Liver (tissue), 9 donors: ENCODE data around the gene IQSEC3. TPM values are rescaled to one million over a fixed set of nuclear protein-coding genes. Genes with fewer than 3 reads are reported as not detected.
"Not testable (repeated sequence)": the region's sequence is repeated elsewhere in the genome, so short reads cannot be mapped to it uniquely, and the experiment has no call there.

Experiments used
- DNase-seq: peaks from one replicate; pipeline ENCODE4 v3.0.0-alpha.2; 2017; ENCODE audit warnings: low spot score
- H3K27ac ChIP-seq, 2 donors: one replicate each; pipeline ENCODE4 v1.7.0; 2013; ENCODE audit warnings: inconsistent platforms in 2 of 2, low read length in 2 of 2, control low read depth in 1 of 2, low read depth in 1 of 2, mild to moderate bottlenecking in 1 of 2
- H3K27me3 ChIP-seq, 4 donors: one replicate each; pipeline versions ENCODE4 v1.6.1 to v1.7.0; 2013; ENCODE audit warnings: low read length in 3 of 4, inconsistent platforms in 1 of 4, mild to moderate bottlenecking in 1 of 4, moderate library complexity in 1 of 4; ENCODE audit not compliant: control insufficient read depth in 4 of 4, insufficient read depth in 4 of 4
- H3K36me3 ChIP-seq, 4 donors: one replicate each; pipeline versions ENCODE4 v1.6.1 to v1.7.0; 2013; ENCODE audit warnings: low read length in 3 of 4, mild to moderate bottlenecking in 3 of 4, low read depth in 1 of 4, moderate library complexity in 1 of 4; ENCODE audit not compliant: control insufficient read depth in 4 of 4, insufficient read depth in 3 of 4
- H3K4me1 ChIP-seq, 4 donors: one replicate each; pipeline versions ENCODE4 v1.6.1 to v1.7.0; 2013; ENCODE audit warnings: low read length in 3 of 4, mild to moderate bottlenecking in 3 of 4, moderate library complexity in 1 of 4; ENCODE audit not compliant: control insufficient read depth in 4 of 4, insufficient read depth in 4 of 4
- H3K4me3 ChIP-seq, 3 donors: one replicate each; pipeline versions ENCODE4 v1.6.1 to v1.7.0; 2013; ENCODE audit warnings: low read length in 3 of 3, control low read depth in 1 of 3, low read depth in 1 of 3, mild to moderate bottlenecking in 1 of 3
- H3K9ac ChIP-seq, 2 donors: one replicate each; pipeline ENCODE4 v1.7.0; 2013; ENCODE audit warnings: low read length in 2 of 2, mild to moderate bottlenecking in 2 of 2, moderate library complexity in 2 of 2, control low read depth in 1 of 2, low read depth in 1 of 2
- H3K9me3 ChIP-seq, 4 donors: one replicate each; pipeline versions ENCODE4 v1.6.1 to v1.7.0; 2013; ENCODE audit warnings: low read length in 3 of 4; ENCODE audit not compliant: control insufficient read depth in 4 of 4
- ATF3 ChIP-seq: IDR thresholded peaks from 2 replicates; pipeline ENCODE4 v1.6.1; 2016; ENCODE audit warnings: antibody characterized with exemption
- CTCF ChIP-seq: fragments of 150-350 bp; IDR thresholded peaks from 2 replicates; pipeline ENCODE4 v1.5.1; 2017; ENCODE audit warnings: improper control_type of control experiment, low read depth, low read length; ENCODE audit not compliant: missing input control
- EGR1 ChIP-seq, 2 donors: IDR thresholded peaks; 2 replicates each; pipeline ENCODE4 v1.6.1; 2016 to 2018; ENCODE audit warnings: antibody characterized with exemption in 2 of 2, low read depth in 2 of 2
- FOXA1 ChIP-seq: IDR thresholded peaks from 2 replicates; pipeline ENCODE4 v1.6.1; 2016; ENCODE audit warnings: antibody characterized with exemption
- FOXA2 ChIP-seq: IDR thresholded peaks from 2 replicates; pipeline ENCODE4 v1.6.1; 2016; ENCODE audit warnings: antibody characterized with exemption
- GABPA ChIP-seq, 2 donors: IDR thresholded peaks in 1 of 2; conservative IDR thresholded peaks in 1 of 2; 2 replicates each; pipeline ENCODE4 v1.6.1; 2016; ENCODE audit warnings: antibody characterized with exemption in 2 of 2, mild to moderate bottlenecking in 1 of 2, moderate library complexity in 1 of 2
- HNF4G ChIP-seq: IDR thresholded peaks from 2 replicates; pipeline ENCODE4 v1.6.1; 2016; ENCODE audit warnings: antibody characterized with exemption
- JUND ChIP-seq, 2 donors: IDR thresholded peaks; 2 replicates each; pipeline ENCODE4 v1.6.1; 2016; ENCODE audit warnings: antibody characterized with exemption in 2 of 2
- RAD21 ChIP-seq, 2 donors: IDR thresholded peaks; 2 replicates each; pipeline ENCODE4 v1.6.1; 2016; ENCODE audit warnings: antibody characterized with exemption in 2 of 2, mild to moderate bottlenecking in 2 of 2
- RXRA ChIP-seq, 2 donors: IDR thresholded peaks; 2 replicates each; pipeline ENCODE4 v1.6.1; 2017 to 2018; ENCODE audit warnings: antibody characterized with exemption in 2 of 2, mild to moderate bottlenecking in 1 of 2
- SP1 ChIP-seq: IDR thresholded peaks from 2 replicates; pipeline ENCODE4 v1.6.1; 2018; ENCODE audit warnings: antibody characterized with exemption, mild to moderate bottlenecking
- TAF1 ChIP-seq: conservative IDR thresholded peaks from 2 replicates; pipeline ENCODE4 v1.6.1; 2016; ENCODE audit warnings: antibody characterized with exemption, mild to moderate bottlenecking
- YY1 ChIP-seq: IDR thresholded peaks from 2 replicates; pipeline ENCODE4 v1.6.1; 2016; ENCODE audit warnings: antibody characterized with exemption, mild to moderate bottlenecking
- WGBS: extraction: QIAGEN DNeasy Blood & Tissue Kit; methylation state at CpG from one replicate; pipeline ENCODE4 v1.1.7; 2013; 5-methylcytosine and 5-hydroxymethylcytosine counted together
- polyA plus RNA-seq, 2 donors: library from polyadenylated mRNA; stranded (reverse) in 1 of 2; unstranded in 1 of 2; fragments of 200-250 nt in 1 of 2; fragments of >200 nt in 1 of 2; fragmentation: Nextera tagmentation in 1 of 2; extraction: Ambion mirVana in 1 of 2; gene quantifications; one replicate each; pipeline versions ENCODE4 v1.2.1 to v1.2.3, GENCODE V29; 2013 to 2015
- total RNA-seq, 2 donors: library from RNA; depleted of rRNA; stranded (reverse); fragments of >200 nt; gene quantifications; one replicate each; pipeline ENCODE4 v1.2.3, GENCODE V29; 2014
- donor health status: healthy.
- donor health status: healthy.
- donor health status: healthy.
- donor health status: healthy.
- donor health status: healthy.

Gene IQSEC3
- total and polyA plus RNA-seq, 4 donors, result under 0.01 to 0.79 (median 0.48) TPM

- H3K4me3 ChIP-seq, result no peak overlapping the region
- H3K27ac ChIP-seq, result no peak overlapping the region
- H3K9ac ChIP-seq, result no peak overlapping the region
- WGBS, result 92% methylated on average over 11 of the region's 11 CpGs
- H3K27me3 ChIP-seq, result no peaks in the 10 kb centered on the region
- H3K4me1 ChIP-seq, result peaks cover 3 to 20% (median 15%) of the 10 kb centered on the region in 4 donors
- H3K9me3 ChIP-seq, result no peaks in the 10 kb centered on the region
- DNase-seq, result no peak
- no peaks in the 10 kb centered on the region for H3K36me3 ChIP-seq
- no peak for TF ChIP-seq HNF4G
- no peak for TF ChIP-seq TAF1
- TF ChIP-seq YY1, result no peak
- TF ChIP-seq EGR1 (IDR thresholded peaks at IDR 0.05; ENCODE audit: low read depth in 2 of 2), result no peak
Measured at GRCh38 chr12:186006-186625, 119.5 kb downstream of the IQSEC3 start.

GRCh38 chr12:187986-188909 lies 121.7 kb downstream of the IQSEC3 start:
- H3K9me3 ChIP-seq, DNase-seq, H3K27me3 ChIP-seq: not testable (repeated sequence)
- H3K4me1 ChIP-seq, result peaks cover 3 to 20% (median 15%) of the 10 kb centered on the region in 4 donors
- 90% methylated on average over 53 of the region's 53 CpGs for WGBS
- peak overlapping the region in 1 of 2 donors; percentile 15 for H3K9ac ChIP-seq
- peak overlapping the region in 2 of 3 donors; percentile 45 to 68 for H3K4me3 ChIP-seq
- peak overlapping the region in 1 of 2 donors; percentile 35 for H3K27ac ChIP-seq
- H3K36me3 ChIP-seq, result peaks cover 0 to 16% (median 11%) of the 10 kb centered on the region in 4 donors

GRCh38 chr12:188910-189621 lies 122.5 kb downstream of the IQSEC3 start:
- WGBS, result 8% methylated on average over 52 of the region's 52 CpGs
- Histone ChIP-seq H3K4me3 (peak overlapping the region in 2 of 3 donors; percentile 45 to 68), H3K36me3 (peaks cover 0 to 24% (median 14%) of the 10 kb centered on the region in 4 donors), H3K27ac (peak overlapping the region in 1 of 2 donors; percentile 35), H3K9ac (peak overlapping the region; percentile 4 to 15), H3K27me3 (no peaks in the 10 kb centered on the region), H3K9me3 (no peaks in the 10 kb centered on the region), H3K4me1 (peaks cover 3 to 20% (median 15%) of the 10 kb centered on the region in 4 donors)
- TF ChIP-seq RAD21 (IDR thresholded peaks at IDR 0.05) (peak; percentile 42 to 62), ATF3 (no peak), CTCF (peak; percentile 73)
- peak; percentile 67 for DNase-seq

GRCh38 chr12:189622-189962 lies 123.0 kb downstream of the IQSEC3 start:
- peaks cover 0 to 29% (median 17%) of the 10 kb centered on the region in 4 donors for H3K36me3 ChIP-seq
- WGBS, result 71% methylated on average over 6 of the region's 6 CpGs
- no peaks in the 10 kb centered on the region for H3K27me3 ChIP-seq
- H3K27ac ChIP-seq, result no peak overlapping the region
- no peaks in the 10 kb centered on the region for H3K9me3 ChIP-seq
- peak overlapping the region in 1 of 2 donors; percentile 4 for H3K9ac ChIP-seq
- no peak for DNase-seq
- no peak overlapping the region for H3K4me3 ChIP-seq
- H3K4me1 ChIP-seq, result peaks cover 3 to 20% (median 15%) of the 10 kb centered on the region in 4 donors
- TF ChIP-seq SP1 (no peak), JUND (IDR thresholded peaks at IDR 0.05) (no peak), CTCF (no peak), RXRA (IDR thresholded peaks at IDR 0.05) (no peak), HNF4G (no peak), GABPA (IDR thresholded peaks at IDR 0.05 in 1 of 2, conservative IDR thresholded peaks at IDR 0.05 in 1 of 2) (no peak), FOXA1 (no peak), FOXA2 (no peak)
